Spleen (tissue), 11 donors: ENCODE measurements around the gene THUMPD1. TPM values are rescaled to one million over a fixed set of nuclear protein-coding genes. Genes with fewer than 3 reads are reported as not detected.

Source experiments
- DNase-seq: peaks from one replicate; pipeline ENCODE4 v3.0.0-alpha.2; 2020
- H3K27ac ChIP-seq, 8 donors: fragments of 200-600 bp; sonication (generic) in 7 of 8; 1 replicate in 4 of 8; 2 replicates in 4 of 8; pipeline versions ENCODE4 v1.5.0 to v1.8.0; 2016 to 2021; ENCODE audit warnings: inconsistent platforms in 4 of 8, mild to moderate bottlenecking in 4 of 8, moderate library complexity in 1 of 8
- H3K27me3 ChIP-seq, 7 donors: fragments of 200-600 bp; sonication (generic) in 6 of 7; replicated peaks in 1 of 7; 1 replicate in 4 of 7; 2 replicates in 3 of 7; pipeline versions ENCODE4 v1.5.0 to v1.8.0; 2016 to 2021; ENCODE audit warnings: inconsistent platforms in 3 of 7, mild to moderate bottlenecking in 1 of 7
- H3K36me3 ChIP-seq, 6 donors: fragments of 200-600 bp; sonication (generic) in 5 of 6; 1 replicate in 4 of 6; 2 replicates in 2 of 6; pipeline versions ENCODE4 v1.5.0 to v1.8.0; 2016 to 2021; ENCODE audit warnings: inconsistent platforms in 2 of 6
- H3K4me1 ChIP-seq, 6 donors: fragments of 200-600 bp; sonication (generic) in 5 of 6; 1 replicate in 3 of 6; 2 replicates in 3 of 6; pipeline versions ENCODE4 v1.5.0 to v1.8.0; 2016 to 2021; ENCODE audit warnings: inconsistent platforms in 3 of 6
- H3K4me3 ChIP-seq, 8 donors: fragments of 200-600 bp; sonication (generic) in 7 of 8; 1 replicate in 4 of 8; 2 replicates in 4 of 8; pipeline versions ENCODE4 v1.5.0 to v1.8.0; 2016 to 2021; ENCODE audit warnings: inconsistent platforms in 4 of 8, mild to moderate bottlenecking in 4 of 8, moderate library complexity in 2 of 8
- H3K9me3 ChIP-seq, 8 donors: fragments of 200-600 bp; sonication (generic) in 7 of 8; 1 replicate in 4 of 8; 2 replicates in 4 of 8; pipeline versions ENCODE4 v1.5.0 to v1.8.0; 2016 to 2021; ENCODE audit warnings: inconsistent platforms in 4 of 8
- POLR2A ChIP-seq, 3 donors: fragments of 450-650 bp; IDR thresholded peaks; one replicate each; pipeline ENCODE4 v1.5.1; 2017; ENCODE audit warnings: antibody characterized with exemption in 3 of 3, mild to moderate bottlenecking in 1 of 3
- POLR2AphosphoS5 ChIP-seq, 3 donors: sonication (generic); formaldehyde crosslinking; IDR thresholded peaks; one replicate each; pipeline ENCODE4 v1.5.1; 2017; ENCODE audit warnings: antibody characterized with exemption in 3 of 3
- WGBS, 5 donors: extraction: QIAGEN DNeasy Blood & Tissue Kit in 3 of 5; methylation state at CpG; one replicate each; pipeline versions ENCODE4 v1.1.5 to v1.1.7; 2013 to 2018; 5-methylcytosine and 5-hydroxymethylcytosine counted together
- intact Hi-C: fragments of 100-400 bp; cut with DNase I; formaldehyde crosslinking; loops from one replicate; pipeline ENCODE4 v1.15.0; 2023; ENCODE audit warnings: low total_unique reads
- polyA plus RNA-seq, 3 donors: library from polyadenylated mRNA; stranded (reverse); fragments of 200-250 nt; gene quantifications; one replicate each; pipeline ENCODE4 v1.2.1, GENCODE V29; 2013
- total RNA-seq, 7 donors: library from RNA; depleted of rRNA in 3 of 7; stranded (reverse); fragments of >200 nt in 3 of 7; fragmentation: NEBNext Ultra II Directional in 4 of 7; extraction: Animal tissue kit (Norgen Biotek cat#: 25700) in 4 of 7; gene quantifications; one replicate each; pipeline versions ENCODE4 v1.1.0 to v1.2.1, GENCODE V29; 2016 to 2021
- TF ChIP-seq, protein P1 (sequence below), 11 experiments: fragments of 200-600 bp in 7 of 11; fragments of 450-650 bp in 4 of 11; sonication (generic) in 4 of 11; IDR thresholded peaks in 8 of 11; conservative IDR thresholded peaks in 3 of 11; 1 replicate in 7 of 11; 2 replicates in 4 of 11; pipeline versions ENCODE4 v1.4.0 to v1.8.0; 2016 to 2021; ENCODE audit warnings: antibody characterized with exemption in 11 of 11, inconsistent platforms in 4 of 11, mild to moderate bottlenecking in 1 of 11
- donor health status: healthy with polysubstance abuse.
- donor health status: DM: no; HTN: no; CAD: no; lungs with moderate emphysema.
- donor health status: DM: no; HTN: no; CAD: no.
- donor health status: Bipolar disorder and iron deficiency.
- donor health status: healthy.
- donor health status: DM: no; HTN: no; CAD: no.
- donor health status: DM: yes; HTN: yes; CAD: no.

Gene THUMPD1
- total and polyA plus RNA-seq, 10 donors = 17.1 to 63.1 (median 37.0) TPM

DNA sequence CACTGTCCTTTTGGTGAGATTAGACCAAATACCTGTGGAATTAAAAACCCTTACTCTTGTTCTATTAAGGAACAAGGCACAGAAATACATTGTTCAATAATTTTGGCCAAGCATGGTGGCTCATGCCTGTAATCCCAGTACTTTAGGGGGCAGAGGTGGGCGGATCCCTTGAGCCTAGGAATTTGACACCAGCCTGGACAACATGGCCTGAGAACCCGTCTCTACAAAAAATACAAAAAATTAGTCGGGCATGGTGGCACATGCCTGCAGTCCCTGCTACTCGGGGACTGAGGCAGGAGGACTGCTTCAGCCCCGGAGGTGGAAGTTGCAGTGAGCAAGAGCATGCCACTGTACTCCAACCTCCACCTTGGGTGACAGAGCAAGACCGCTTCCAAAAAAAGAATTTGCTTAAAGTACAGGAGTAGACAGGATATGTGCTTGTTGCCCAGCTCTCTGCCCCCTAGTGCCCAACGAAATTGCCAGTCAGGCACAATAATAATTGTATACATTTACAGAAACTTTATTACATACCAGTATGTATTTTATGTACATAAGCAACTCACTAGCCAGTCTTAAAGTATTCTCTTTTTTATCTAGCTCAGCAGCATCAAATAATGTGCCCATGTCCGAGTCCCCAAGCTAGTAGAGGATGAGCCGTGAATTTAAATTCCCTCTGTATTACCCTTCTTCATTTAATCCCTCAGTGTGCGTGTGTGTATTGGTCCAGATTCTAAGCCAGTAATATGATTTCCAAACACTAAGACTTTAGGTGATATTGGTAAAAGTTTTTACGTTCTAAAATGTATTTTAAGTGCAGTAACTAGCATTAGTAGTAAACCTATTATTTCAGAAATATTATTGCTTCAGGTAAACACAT is 1.4 kb downstream of the THUMPD1 start:
- 36 to 43% (median 40%) methylated on average over 11 of the region's 11 CpGs for WGBS, 5 donors
- Histone ChIP-seq H3K27me3 (no peaks in the 10 kb centered on the region), H3K9me3 (no peaks in the 10 kb centered on the region), H3K27ac (peak overlapping the region; percentile 89 to 99 (median 98)), H3K36me3 (peaks cover 2 to 46% (median 36%) of the 10 kb centered on the region in 6 donors), H3K4me3 (peak overlapping the region; percentile 81 to 99 (median 92)), H3K4me1 (peaks cover 11 to 55% (median 38%) of the 10 kb centered on the region in 6 donors)
- intact Hi-C loops = no loop called here
- DNase-seq = no peak
- TF ChIP-seq POLR2A (IDR thresholded peaks at IDR 0.05) (no peak), POLR2AphosphoS5 (IDR thresholded peaks at IDR 0.05) (no peak)
- TF ChIP-seq, protein P1, sequence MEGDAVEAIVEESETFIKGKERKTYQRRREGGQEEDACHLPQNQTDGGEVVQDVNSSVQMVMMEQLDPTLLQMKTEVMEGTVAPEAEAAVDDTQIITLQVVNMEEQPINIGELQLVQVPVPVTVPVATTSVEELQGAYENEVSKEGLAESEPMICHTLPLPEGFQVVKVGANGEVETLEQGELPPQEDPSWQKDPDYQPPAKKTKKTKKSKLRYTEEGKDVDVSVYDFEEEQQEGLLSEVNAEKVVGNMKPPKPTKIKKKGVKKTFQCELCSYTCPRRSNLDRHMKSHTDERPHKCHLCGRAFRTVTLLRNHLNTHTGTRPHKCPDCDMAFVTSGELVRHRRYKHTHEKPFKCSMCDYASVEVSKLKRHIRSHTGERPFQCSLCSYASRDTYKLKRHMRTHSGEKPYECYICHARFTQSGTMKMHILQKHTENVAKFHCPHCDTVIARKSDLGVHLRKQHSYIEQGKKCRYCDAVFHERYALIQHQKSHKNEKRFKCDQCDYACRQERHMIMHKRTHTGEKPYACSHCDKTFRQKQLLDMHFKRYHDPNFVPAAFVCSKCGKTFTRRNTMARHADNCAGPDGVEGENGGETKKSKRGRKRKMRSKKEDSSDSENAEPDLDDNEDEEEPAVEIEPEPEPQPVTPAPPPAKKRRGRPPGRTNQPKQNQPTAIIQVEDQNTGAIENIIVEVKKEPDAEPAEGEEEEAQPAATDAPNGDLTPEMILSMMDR (IDR thresholded peaks at IDR 0.05 in 8 of 11, conservative IDR thresholded peaks at IDR 0.05 in 3 of 11) = peak in 6 of 11 experiments; percentile 16 to 39 (median 34)

DNA sequence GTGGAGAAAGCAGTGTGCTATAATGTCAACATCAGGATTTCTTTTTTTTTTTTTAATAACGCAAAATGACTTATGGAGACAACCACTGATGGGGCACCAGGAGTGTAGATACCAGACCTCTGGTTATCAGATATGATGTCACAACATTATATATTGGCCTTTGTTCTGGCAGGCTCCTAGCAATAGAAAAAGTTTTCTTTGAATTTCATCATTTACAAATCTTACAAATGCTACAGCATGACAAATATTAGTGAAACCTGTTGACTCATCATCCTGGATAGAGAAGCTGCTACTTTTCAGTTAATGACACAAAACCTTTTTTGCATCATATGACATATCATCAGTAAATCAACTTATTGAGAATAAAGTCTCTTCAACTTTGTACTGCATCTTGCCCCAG is 6.1 kb downstream of the THUMPD1 start:
- H3K4me3 ChIP-seq = no peak overlapping the region
- peaks cover 11 to 35% (median 23%) of the 10 kb centered on the region in 6 donors for H3K4me1 ChIP-seq
- TF ChIP-seq, protein P1 (IDR thresholded peaks at IDR 0.05 in 8 of 11, conservative IDR thresholded peaks at IDR 0.05 in 3 of 11) = no peak
- TF ChIP-seq POLR2AphosphoS5 (IDR thresholded peaks at IDR 0.05) (no peak), POLR2A (IDR thresholded peaks at IDR 0.05) (no peak)
- intact Hi-C loops = no loop called here
- no peak for DNase-seq
- H3K27ac ChIP-seq = no peak overlapping the region
- peaks cover 2 to 70% (median 52%) of the 10 kb centered on the region in 6 donors for H3K36me3 ChIP-seq
- 88 to 94% (median 92%) methylated on average over 1 of the region's 1 CpG for WGBS, 5 donors
- H3K9me3 ChIP-seq = no peaks in the 10 kb centered on the region
- no peaks in the 10 kb centered on the region for H3K27me3 ChIP-seq

DNA sequence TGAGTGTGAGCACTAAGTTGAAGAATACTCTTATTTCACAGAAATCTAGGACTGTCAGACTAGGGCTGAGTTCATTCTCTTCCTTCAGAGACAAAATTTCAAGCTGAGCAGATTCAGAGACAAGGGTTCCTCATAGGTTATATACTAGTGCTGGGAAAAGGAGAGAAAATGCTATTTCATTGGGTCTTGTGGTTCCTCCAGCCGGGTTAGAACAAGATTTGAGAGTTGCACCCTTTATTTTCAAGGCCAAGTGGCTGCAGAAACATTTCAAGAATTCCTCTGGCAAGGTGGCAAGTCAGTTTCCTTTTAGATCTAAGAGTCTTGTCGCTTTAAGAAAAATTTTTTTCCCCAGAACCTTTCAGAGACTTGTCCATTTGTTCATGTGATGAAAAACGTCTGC is 6.8 kb downstream of the THUMPD1 start:
- no peak for DNase-seq
- intact Hi-C loops = no loop called here
- peaks cover 4 to 28% (median 16%) of the 10 kb centered on the region in 6 donors for H3K4me1 ChIP-seq
- WGBS, 5 donors = 57 to 84% (median 71%) methylated on average over 3 of the region's 3 CpGs
- H3K27ac ChIP-seq = no peak overlapping the region
- H3K4me3 ChIP-seq = no peak overlapping the region
- H3K36me3 ChIP-seq = peaks cover 2 to 73% (median 52%) of the 10 kb centered on the region in 6 donors
- H3K9me3 ChIP-seq = no peaks in the 10 kb centered on the region
- TF ChIP-seq POLR2A (IDR thresholded peaks at IDR 0.05) (no peak), POLR2AphosphoS5 (IDR thresholded peaks at IDR 0.05) (no peak)
- TF ChIP-seq, protein P1 (IDR thresholded peaks at IDR 0.05 in 8 of 11, conservative IDR thresholded peaks at IDR 0.05 in 3 of 11) = no peak
- H3K27me3 ChIP-seq = no peaks in the 10 kb centered on the region

DNA sequence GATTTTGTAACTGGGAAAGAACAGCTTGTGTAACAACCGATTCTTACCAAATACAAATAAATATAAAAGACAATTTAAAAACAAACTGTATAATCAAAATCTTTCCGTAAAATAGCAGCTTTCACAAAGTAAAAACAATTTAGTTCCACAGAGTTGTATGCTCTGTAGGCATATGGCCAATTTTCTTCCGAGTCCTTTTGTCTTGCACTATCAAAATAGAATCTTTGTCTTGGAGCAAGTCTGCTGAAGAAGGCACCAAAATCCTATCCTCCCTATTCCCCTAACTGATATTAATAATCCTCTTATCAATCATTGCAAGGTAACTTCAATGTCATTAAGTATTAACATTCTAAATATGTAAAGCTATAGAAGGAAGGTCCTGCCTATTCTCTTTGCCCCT is 7.6 kb downstream of the THUMPD1 start:
- Histone ChIP-seq H3K9me3 (no peaks in the 10 kb centered on the region), H3K4me3 (no peak overlapping the region), H3K4me1 (peaks cover 0 to 20% (median 9%) of the 10 kb centered on the region in 6 donors), H3K27me3 (no peaks in the 10 kb centered on the region), H3K27ac (no peak overlapping the region), H3K36me3 (peaks cover 2 to 66% (median 52%) of the 10 kb centered on the region in 6 donors)
- TF ChIP-seq POLR2A (IDR thresholded peaks at IDR 0.05) (no peak), POLR2AphosphoS5 (IDR thresholded peaks at IDR 0.05) (no peak)
- TF ChIP-seq, protein P1 (IDR thresholded peaks at IDR 0.05 in 8 of 11, conservative IDR thresholded peaks at IDR 0.05 in 3 of 11) = no peak
- intact Hi-C loops = no loop called here
- WGBS, 5 donors = 81 to 91% (median 87%) methylated on average over 3 of the region's 3 CpGs
- DNase-seq = no peak
